ENCODE results near the gene EMCN. TPM values are rescaled to one million over a fixed set of nuclear protein-coding genes. Genes with fewer than 3 reads are reported as not detected.

The EMCN gene, protein sequence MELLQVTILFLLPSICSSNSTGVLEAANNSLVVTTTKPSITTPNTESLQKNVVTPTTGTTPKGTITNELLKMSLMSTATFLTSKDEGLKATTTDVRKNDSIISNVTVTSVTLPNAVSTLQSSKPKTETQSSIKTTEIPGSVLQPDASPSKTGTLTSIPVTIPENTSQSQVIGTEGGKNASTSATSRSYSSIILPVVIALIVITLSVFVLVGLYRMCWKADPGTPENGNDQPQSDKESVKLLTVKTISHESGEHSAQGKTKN
- total RNA-seq (2013): 0.13 TPM
- not detected for polyA plus RNA-seq
- not detected in 2 replicates for polyA minus RNA-seq
- 0 to 2.1 (median 0.06) reads per million in 11 experiments for total RNA-seq

DNA sequence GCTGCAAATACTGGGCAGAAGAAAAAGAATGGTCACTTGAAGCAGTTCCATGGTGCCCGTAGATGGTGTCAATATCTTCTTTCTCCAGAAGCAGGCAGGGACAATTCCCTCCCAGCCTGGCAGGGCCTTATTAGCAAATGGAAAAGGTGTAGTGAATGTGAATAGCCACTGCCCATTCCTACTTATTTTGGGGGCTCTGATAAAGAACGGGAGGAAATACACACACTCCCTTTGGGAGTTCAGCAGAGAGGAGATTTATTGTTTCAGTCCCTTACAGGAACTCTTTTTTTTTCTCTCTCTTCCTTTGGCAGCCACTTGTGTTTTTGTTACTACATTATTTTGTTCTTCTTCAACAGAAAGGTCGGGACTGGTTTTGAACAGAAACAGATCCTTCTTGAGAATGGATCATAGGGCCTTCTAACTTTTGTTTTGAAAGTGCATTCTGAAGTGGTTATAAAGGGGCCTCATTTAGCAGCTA lies at the start of gene EMCN:
EMCN (minus strand) TSS at position 159 of the 478 bp plus-strand sequence; CDS start at position 51, 108 bp downstream.
- no CpG with 5 or more reads among the region's 3 CpGs for WGBS (ENCODE audit: insufficient coverage)
- Mint-ChIP-seq H3K9me3 (peaks cover 0 to 3% (median 0%) of the 10 kb centered on the region in 7 donors), H3K27ac (no peak within 1 kb of the TSS), H3K27me3 (ENCODE audit: low read depth in 3 of 3) (peaks cover 19 to 27% (median 22%) of the 10 kb centered on the region in 3 donors), H3K4me3 (peak within 1 kb of the TSS in 1 of 2 donors; percentile 37), H3K4me1 (peaks cover 3% of the 10 kb centered on the region), H3K36me3 (no peaks in the 10 kb centered on the region)
- DNase-seq: no peak
- no peaks in the 10 kb centered on the region for H3K4me1 ChIP-seq (ENCODE audit: control insufficient read depth in 1 of 2, insufficient read depth in 2 of 2, low read length in 2 of 2)
- no peak within 1 kb of the TSS for H3K4me3 ChIP-seq (replicated peaks in 1 of 3; ENCODE audit: low read depth in 2 of 3, low read length in 3 of 3)
- no peaks in the 10 kb centered on the region for H3K36me3 ChIP-seq (replicated peaks in 1 of 2; ENCODE audit: control insufficient read depth in 1 of 2, insufficient read depth in 2 of 2, low read length in 2 of 2)
- TF ChIP-seq CTCF (IDR thresholded peaks at IDR 0.05): no peak
- no peaks in the 10 kb centered on the region for H3K79me2 ChIP-seq (ENCODE audit: insufficient read depth, low read length)
- H3K27ac ChIP-seq (ENCODE audit: low read depth in 1 of 2, low read length in 2 of 2): no peak within 1 kb of the TSS
- intact Hi-C loops (cut with micrococcal nuclease): no loop called here
- no peaks in the 10 kb centered on the region for H3K9me3 ChIP-seq (replicated peaks in 1 of 2; ENCODE audit: control insufficient read depth in 1 of 2, insufficient read depth in 1 of 2, low read length in 2 of 2)
- H3K27me3 ChIP-seq (ENCODE audit: control insufficient read depth in 2 of 2, insufficient read depth in 2 of 2, low read length in 2 of 2): peaks cover 19 to 21% of the 10 kb centered on the region in 2 donors
- no peak within 1 kb of the TSS for H3K9ac ChIP-seq (ENCODE audit: insufficient read depth, low read length, poor library complexity, severe bottlenecking)
- no peak within 1 kb of the TSS for H2AFZ ChIP-seq (ENCODE audit: insufficient read depth, low read depth, low read length, poor library complexity, severe bottlenecking)
- H3K4me2 ChIP-seq (replicated peaks; ENCODE audit: extremely low read depth, low read length, poor library complexity, severe bottlenecking): no peak within 1 kb of the TSS
- H4K20me1 ChIP-seq (ENCODE audit: insufficient read depth, low read length): no peaks in the 10 kb centered on the region

- Histone ChIP-seq H2AFZ (ENCODE audit: insufficient read depth, low read depth, low read length, poor library complexity, severe bottlenecking) (no peak overlapping the region), H3K27me3 (ENCODE audit: control insufficient read depth in 2 of 2, insufficient read depth in 2 of 2, low read length in 2 of 2) (no peaks in the 10 kb centered on the region), H3K9ac (ENCODE audit: insufficient read depth, low read length, poor library complexity, severe bottlenecking) (no peak overlapping the region), H3K27ac (ENCODE audit: low read depth in 1 of 2, low read length in 2 of 2) (no peak overlapping the region), H3K4me3 (replicated peaks in 1 of 3; ENCODE audit: low read depth in 2 of 3, low read length in 3 of 3) (no peak overlapping the region), H4K20me1 (ENCODE audit: insufficient read depth, low read length) (no peaks in the 10 kb centered on the region), H3K36me3 (replicated peaks in 1 of 2; ENCODE audit: control insufficient read depth in 1 of 2, insufficient read depth in 2 of 2, low read length in 2 of 2) (no peaks in the 10 kb centered on the region), H3K4me1 (ENCODE audit: control insufficient read depth in 1 of 2, insufficient read depth in 2 of 2, low read length in 2 of 2) (no peaks in the 10 kb centered on the region), H3K4me2 (replicated peaks; ENCODE audit: extremely low read depth, low read length, poor library complexity, severe bottlenecking) (no peak overlapping the region), H3K9me3 (replicated peaks in 1 of 2; ENCODE audit: control insufficient read depth in 1 of 2, insufficient read depth in 1 of 2, low read length in 2 of 2) (no peaks in the 10 kb centered on the region), H3K79me2 (ENCODE audit: insufficient read depth, low read length) (no peaks in the 10 kb centered on the region)
- Mint-ChIP-seq H3K27me3 (ENCODE audit: low read depth in 3 of 3) (peaks cover 0 to 2% (median 0%) of the 10 kb centered on the region in 3 donors), H3K9me3 (peaks cover 0 to 10% (median 6%) of the 10 kb centered on the region in 7 donors), H3K4me3 (no peak overlapping the region), H3K4me1 (no peaks in the 10 kb centered on the region), H3K36me3 (no peaks in the 10 kb centered on the region), H3K27ac (no peak overlapping the region)
- no peak for DNase-seq
- no peak for TF ChIP-seq CTCF (IDR thresholded peaks at IDR 0.05)
- intact Hi-C loops (cut with micrococcal nuclease): no loop called here
- WGBS (ENCODE audit: insufficient coverage): no CpG with 5 or more reads among the region's 3 CpGs
Observed at GRCh38 chr4:100566396-100566795, 48.6 kb upstream of the EMCN start.

Measured in CD14-positive monocyte (primary cell).